ENCODE results near the gene EPS8L2. TPM values are rescaled to one million over a fixed set of nuclear protein-coding genes. Genes with fewer than 3 reads are reported as not detected.

The EPS8L2 gene
- 100 to 1,000 TPM in 2 of 3 donors, 1 to 10 TPM in 1; 6.1 to 151 (median 115) TPM for total RNA-seq

GRCh38 chr11:705646-706438, at the start of gene EPS8L2:
Gene EPS8L2 (plus strand): TSS chr11:706231. CDS start chr11:709408, 3,177 bp downstream.
- Histone ChIP-seq H3K27me3 (no peaks in the 10 kb centered on the region), H3K9me3 (no peaks in the 10 kb centered on the region), H3K36me3 (no peaks in the 10 kb centered on the region), H3K4me1 (peaks cover 5 to 24% of the 10 kb centered on the region in 2 donors), H3K4me3 (peak within 1 kb of the TSS; percentile 51 to 95 (median 72)), H3K27ac (peak within 1 kb of the TSS; percentile 93 to 96)
- intact Hi-C loops (cut with DNase I; ENCODE audit: low total_unique reads) = no loop called here
- DNase-seq (ENCODE audit: low spot score in 2 of 2) = peak in 1 of 2 donors; percentile 76
- no peak for TF ChIP-seq POLR2AphosphoS5 (IDR thresholded peaks at IDR 0.05)
- no peak for TF ChIP-seq CTCF (IDR thresholded peaks at IDR 0.05)
- TF ChIP-seq POLR2A (IDR thresholded peaks at IDR 0.05) = no peak

GRCh38 chr11:656426-656825, 49.6 kb upstream of the EPS8L2 start:
- no peaks in the 10 kb centered on the region for H3K36me3 ChIP-seq
- no peaks in the 10 kb centered on the region for H3K9me3 ChIP-seq
- no peak overlapping the region for H3K27ac ChIP-seq
- no peaks in the 10 kb centered on the region for H3K27me3 ChIP-seq
- no peaks in the 10 kb centered on the region for H3K4me1 ChIP-seq
- no peak overlapping the region for H3K4me3 ChIP-seq
- TF ChIP-seq CTCF (IDR thresholded peaks at IDR 0.05) (no peak), POLR2A (IDR thresholded peaks at IDR 0.05) (no peak), POLR2AphosphoS5 (IDR thresholded peaks at IDR 0.05) (no peak)
- intact Hi-C loops (cut with DNase I; ENCODE audit: low total_unique reads) = no loop called here
- DNase-seq (ENCODE audit: low spot score in 2 of 2) = no peak

GRCh38 chr11:656866-657265, 49.2 kb upstream of the EPS8L2 start:
- no peak for TF ChIP-seq CTCF (IDR thresholded peaks at IDR 0.05)
- TF ChIP-seq POLR2A (IDR thresholded peaks at IDR 0.05) = no peak
- no peak for TF ChIP-seq POLR2AphosphoS5 (IDR thresholded peaks at IDR 0.05)
- no peaks in the 10 kb centered on the region for H3K27me3 ChIP-seq
- H3K4me1 ChIP-seq = no peaks in the 10 kb centered on the region
- no peak for DNase-seq (ENCODE audit: low spot score in 2 of 2)
- H3K9me3 ChIP-seq = no peaks in the 10 kb centered on the region
- H3K27ac ChIP-seq = no peak overlapping the region
- no peak overlapping the region for H3K4me3 ChIP-seq
- intact Hi-C loops (cut with DNase I; ENCODE audit: low total_unique reads) = no loop called here
- H3K36me3 ChIP-seq = no peaks in the 10 kb centered on the region

- Histone ChIP-seq H3K4me1 (no peaks in the 10 kb centered on the region), H3K36me3 (no peaks in the 10 kb centered on the region), H3K4me3 (peak overlapping the region in 1 of 3 donors; percentile 13), H3K27me3 (no peaks in the 10 kb centered on the region), H3K27ac (peak overlapping the region; percentile 57 to 60), H3K9me3 (no peaks in the 10 kb centered on the region)
- DNase-seq (ENCODE audit: low spot score in 2 of 2) = no peak
- intact Hi-C loops (cut with DNase I; ENCODE audit: low total_unique reads) = loop anchor here (2.0 kb wide), 1 partner anchor 79 kb away; no protein-coding TSS in a partner anchor
- no peak for TF ChIP-seq POLR2AphosphoS5 (IDR thresholded peaks at IDR 0.05)
- TF ChIP-seq CTCF (IDR thresholded peaks at IDR 0.05) = no peak
- no peak for TF ChIP-seq POLR2A (IDR thresholded peaks at IDR 0.05)
Measured at GRCh38 chr11:657691-658126, 48.3 kb upstream of the EPS8L2 start.

GRCh38 chr11:659532-660085, 46.4 kb upstream of the EPS8L2 start:
- no peak for TF ChIP-seq CTCF (IDR thresholded peaks at IDR 0.05)
- no peak for TF ChIP-seq POLR2A (IDR thresholded peaks at IDR 0.05)
- no peak for TF ChIP-seq POLR2AphosphoS5 (IDR thresholded peaks at IDR 0.05)
- DNase-seq (ENCODE audit: low spot score in 2 of 2) = no peak

More at GRCh38 chr11:659532-660085, 46.4 kb upstream of the EPS8L2 start:
- H3K27ac ChIP-seq = no peak overlapping the region
- no peaks in the 10 kb centered on the region for H3K9me3 ChIP-seq
- H3K36me3 ChIP-seq = no peaks in the 10 kb centered on the region
- H3K4me3 ChIP-seq = no peak overlapping the region
- no peaks in the 10 kb centered on the region for H3K4me1 ChIP-seq
- intact Hi-C loops (cut with DNase I; ENCODE audit: low total_unique reads) = loop anchor here (2.0 kb wide), 1 partner anchor 77 kb away; no protein-coding TSS in a partner anchor
- H3K27me3 ChIP-seq = no peaks in the 10 kb centered on the region
